GM11168 (cell line): ENCODE data around the gene SSH2.
"Not testable (repeated sequence)": the region's sequence is repeated elsewhere in the genome, so short reads cannot be mapped to it uniquely, and the experiment has no call there.

Experiments
- in situ Hi-C: fragments of 300-500 bp; cut with MboI; formaldehyde crosslinking; loops from one replicate; pipeline ENCODE4 v1.12.0; 2022; ENCODE audit warnings: low sequenced_read_pairs; ENCODE audit not compliant: unreplicated experiment

The SSH2 gene

DNA sequence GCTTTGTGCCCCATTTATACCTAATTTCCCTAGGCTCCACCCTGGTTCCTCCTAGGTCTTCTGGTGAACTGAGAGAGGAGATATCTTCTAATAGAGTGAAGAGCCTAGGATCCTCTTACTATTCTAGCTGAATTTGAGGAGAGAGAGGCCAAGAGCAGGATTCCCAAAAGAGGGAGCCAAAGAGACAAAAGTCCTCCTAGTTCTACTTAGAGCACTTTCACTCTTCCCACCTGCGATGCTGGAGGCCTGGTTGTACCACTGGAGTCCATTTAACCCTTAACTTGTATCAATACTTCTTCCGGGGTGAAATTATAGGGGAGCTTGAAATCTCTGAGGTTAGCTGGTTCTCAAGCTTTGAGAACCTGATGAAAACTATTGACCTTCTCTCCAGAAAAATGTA, 3.4 kb upstream of the SSH2 start:
- in situ Hi-C loops: loop anchor here (5.0 to 25.0 kb wide), 2 partner anchors 126 to 296 kb away; no protein-coding TSS in a partner anchor

- in situ Hi-C loops: loop anchor here (5.0 to 25.0 kb wide), 2 partner anchors 124 to 294 kb away; no protein-coding TSS in a partner anchor
These were observed 1.4 kb upstream of the SSH2 start for GRCh38 chr17:29931231-29931932.

- in situ Hi-C loops: loop anchor here (5.0 to 25.0 kb wide), 2 partner anchors 123 to 293 kb away; no protein-coding TSS in a partner anchor
These were observed 482 bp upstream of the SSH2 start for GRCh38 chr17:29930409-29931010.

DNA sequence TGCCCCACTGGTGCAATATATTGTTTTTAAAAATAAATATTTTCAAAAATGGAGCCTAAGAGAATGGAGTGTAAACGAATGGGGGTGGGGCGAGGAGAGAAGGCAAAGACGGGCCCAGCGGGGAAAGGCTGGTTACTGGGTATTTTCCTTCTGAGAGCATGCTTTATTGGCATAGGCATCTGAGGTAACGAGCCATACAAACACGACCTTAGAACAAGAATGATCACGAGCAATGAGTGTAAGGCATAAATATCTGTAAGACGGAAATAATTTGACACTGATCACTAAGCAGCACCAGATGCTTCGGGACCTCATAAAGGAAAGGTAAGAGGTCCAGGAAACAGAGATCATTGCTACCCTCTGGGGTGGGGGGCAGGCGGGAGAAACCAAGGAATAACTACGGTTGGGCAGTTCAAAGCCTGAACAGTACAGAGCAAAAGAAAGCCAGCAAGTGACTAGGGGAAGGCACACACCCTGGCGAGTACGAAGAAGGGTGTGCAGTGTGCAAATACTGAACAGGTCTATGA, 959 bp downstream of the SSH2 start:
- in situ Hi-C loops: loop anchor here (25.0 kb wide), 1 partner anchor 292 kb away; no protein-coding TSS in a partner anchor

DNA sequence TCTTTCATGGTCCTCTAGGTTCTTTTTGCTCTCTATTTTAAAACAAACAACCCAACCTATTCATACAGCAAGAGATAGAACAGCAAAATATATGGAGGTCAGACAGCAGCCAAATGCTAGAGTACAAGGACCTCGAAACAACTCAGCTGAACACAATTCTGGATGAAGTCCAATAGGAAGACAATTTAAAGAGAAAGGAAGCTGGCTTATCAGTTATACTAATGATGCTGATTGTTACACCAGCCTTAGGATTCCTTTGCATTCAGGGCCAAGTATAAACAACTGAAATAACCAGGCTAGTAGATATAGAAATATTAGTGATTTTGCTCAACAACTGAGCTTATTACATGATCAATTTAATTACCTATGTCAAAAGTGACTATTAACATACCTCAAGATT, 2.5 kb downstream of the SSH2 start:
- in situ Hi-C loops: loop anchor here (25.0 kb wide), 1 partner anchor 290 kb away; no protein-coding TSS in a partner anchor

DNA sequence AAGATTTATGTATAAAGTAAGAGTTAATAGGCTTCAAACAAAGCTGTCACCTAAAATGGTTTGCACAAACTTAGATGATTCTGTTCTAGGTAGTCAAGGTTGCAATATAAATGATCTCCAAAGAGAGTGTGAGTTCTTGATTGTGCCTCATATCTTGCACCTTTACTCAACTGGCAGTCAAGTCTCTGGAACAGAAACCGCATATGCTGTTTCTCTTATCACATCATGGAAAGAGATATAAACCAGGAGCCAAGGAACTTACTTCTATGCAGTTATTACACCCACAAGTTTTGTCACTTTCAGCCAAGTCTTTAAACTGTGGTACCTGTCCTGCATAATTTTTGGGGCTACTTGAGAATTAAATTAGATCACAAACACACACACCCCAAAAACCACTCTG, 5.2 kb downstream of the SSH2 start:
- in situ Hi-C loops: loop anchor here (25.0 kb wide), 1 partner anchor 287 kb away; no protein-coding TSS in a partner anchor

GRCh38 chr17:29918922-29919856, 10.8 kb downstream of the SSH2 start:
- in situ Hi-C loops: no loop called here

GRCh38 chr17:29918016-29918415, 12.0 kb downstream of the SSH2 start:
- in situ Hi-C loops: no loop called here

- in situ Hi-C loops: no loop called here
These were observed 15.1 kb downstream of the SSH2 start for GRCh38 chr17:29914819-29915537.

DNA sequence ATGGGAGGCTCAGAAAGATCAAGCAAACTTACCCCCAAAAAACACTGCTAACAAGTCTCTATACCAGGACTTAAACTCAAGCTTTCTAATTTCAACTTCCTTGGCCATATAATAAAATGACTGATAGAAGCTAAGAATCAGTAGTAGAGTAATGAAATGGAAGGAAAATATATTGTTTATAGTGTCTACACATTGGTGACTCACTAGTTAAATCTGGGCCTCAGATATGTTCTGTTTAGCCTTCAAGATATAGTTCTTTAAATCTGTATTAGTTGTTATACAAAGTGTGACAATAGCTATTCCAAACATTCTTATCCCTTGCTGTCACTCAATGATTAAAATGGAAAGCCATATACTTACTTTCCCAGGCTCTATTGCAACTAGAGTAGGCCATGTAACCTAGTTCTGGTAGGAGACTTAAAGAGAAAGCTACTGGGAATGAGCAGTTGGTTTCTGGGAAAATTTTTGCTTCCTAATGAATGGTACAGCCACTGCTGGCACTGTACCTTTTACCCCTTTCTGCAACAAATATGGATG, 18.3 kb downstream of the SSH2 start:
- in situ Hi-C loops: no loop called here

GRCh38 chr17:29909236-29910003, 20.6 kb downstream of the SSH2 start:
- in situ Hi-C loops: no loop called here

- in situ Hi-C loops: no loop called here
These were observed 23.1 kb downstream of the SSH2 start for GRCh38 chr17:29906969-29907368.

- in situ Hi-C loops: no loop called here
These were observed 24.2 kb downstream of the SSH2 start for GRCh38 chr17:29905879-29906167.

- in situ Hi-C loops: no loop called here
These were observed 24.7 kb downstream of the SSH2 start for GRCh38 chr17:29905086-29905878.

DNA sequence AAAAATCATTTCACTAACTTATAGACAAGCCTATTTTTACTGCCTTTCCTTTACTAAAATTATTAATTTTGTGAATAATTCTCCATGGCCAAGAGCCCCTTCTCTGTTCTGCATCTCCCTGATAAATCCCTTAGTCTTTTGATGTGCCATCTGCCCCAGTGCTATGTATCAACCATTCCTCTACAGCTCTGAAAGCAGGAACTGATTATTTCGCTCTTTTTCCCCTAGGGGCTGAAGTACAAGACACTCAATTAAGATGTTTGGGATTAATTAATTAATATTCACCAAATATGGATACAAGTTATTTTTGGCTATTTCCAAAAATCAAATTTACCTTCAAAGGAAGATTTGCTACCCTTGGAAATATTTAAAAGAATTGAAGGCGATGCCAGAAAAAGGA, 26.6 kb downstream of the SSH2 start:
- in situ Hi-C loops: no loop called here

GRCh38 chr17:29897136-29897535, 32.9 kb downstream of the SSH2 start:
- in situ Hi-C loops: not testable (repeated sequence)

DNA sequence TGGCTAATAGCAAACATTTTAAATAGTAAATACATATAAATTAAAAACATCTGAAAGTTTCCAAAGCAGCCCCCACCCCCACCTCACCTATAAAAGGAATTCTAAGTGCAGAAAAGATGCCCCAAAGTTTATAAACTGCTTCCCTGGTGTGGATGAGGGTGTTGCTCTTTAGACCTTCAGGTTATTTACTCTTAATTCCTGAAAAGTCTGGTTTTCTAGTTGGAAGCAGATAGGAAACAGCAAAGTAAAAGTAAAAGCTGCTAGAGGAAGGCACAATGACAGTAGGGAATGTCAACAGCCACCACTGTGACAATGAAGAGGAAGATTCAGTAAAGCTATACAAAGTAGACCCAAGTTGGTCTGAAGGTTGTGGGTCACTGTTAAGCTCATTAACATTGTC, 37.8 kb downstream of the SSH2 start:
- in situ Hi-C loops: no loop called here

GRCh38 chr17:29891131-29891530, 38.9 kb downstream of the SSH2 start:
- in situ Hi-C loops: no loop called here
